HEK293T (cell line): Measurements from ENCODE around the gene SLC17A9.

Experiments used
- ARNT ChIP-seq: fragments of 450-650 bp; IDR thresholded peaks from 2 replicates; pipeline ENCODE4 v1.6.1; 2017; ENCODE audit warnings: mild to moderate bottlenecking
- BHLHE40 ChIP-seq: fragments of 450-650 bp; IDR thresholded peaks from 2 replicates; pipeline ENCODE4 v1.6.1; 2016; ENCODE audit warnings: mild to moderate bottlenecking, moderate library complexity, borderline replicate concordance
- CTBP1 ChIP-seq: fragments of 450-650 bp; IDR thresholded peaks from 2 replicates; pipeline ENCODE4 v1.6.1; 2016; ENCODE audit warnings: borderline replicate concordance
- ELF4 ChIP-seq: fragments of 450-650 bp; IDR thresholded peaks from 2 replicates; pipeline ENCODE4 v1.6.1; 2017; ENCODE audit warnings: antibody characterized with exemption
- FOXA1 ChIP-seq: fragments of 450-650 bp; IDR thresholded peaks from 2 replicates; pipeline ENCODE4 v1.6.1; 2016; ENCODE audit warnings: mild to moderate bottlenecking
- FOXK2 ChIP-seq: fragments of 450-650 bp; IDR thresholded peaks from 2 replicates; pipeline ENCODE4 v1.6.1; 2016; ENCODE audit warnings: mild to moderate bottlenecking
- FOXM1 ChIP-seq: fragments of 450-650 bp; IDR thresholded peaks from 2 replicates; pipeline ENCODE4 v1.6.1; 2017; ENCODE audit warnings: mild to moderate bottlenecking, borderline replicate concordance
- LEF1 ChIP-seq: fragments of 450-650 bp; IDR thresholded peaks from 2 replicates; pipeline ENCODE4 v1.6.1; 2017; ENCODE audit warnings: mild to moderate bottlenecking, borderline replicate concordance
- NFRKB ChIP-seq: fragments of 450-650 bp; IDR thresholded peaks from 2 replicates; pipeline ENCODE4 v1.6.1; 2016; ENCODE audit warnings: mild to moderate bottlenecking, moderate library complexity
- SP1 ChIP-seq: fragments of 450-650 bp; IDR thresholded peaks from 2 replicates; pipeline ENCODE4 v1.6.1; 2017
- SUZ12 ChIP-seq: fragments of 450-650 bp; IDR thresholded peaks from 2 replicates; pipeline ENCODE4 v1.6.1; 2016; ENCODE audit warnings: mild to moderate bottlenecking
- TARDBP ChIP-seq: fragments of 450-650 bp; IDR thresholded peaks from 2 replicates; pipeline ENCODE4 v1.6.1; 2016
- ZNF384 ChIP-seq: fragments of 450-650 bp; IDR thresholded peaks from 2 replicates; pipeline ENCODE4 v1.6.1; 2016
- TF ChIP-seq, protein P1 (sequence below): fragments of 450-650 bp; IDR thresholded peaks from 2 replicates; pipeline ENCODE4 v1.6.1; 2016

DNA sequence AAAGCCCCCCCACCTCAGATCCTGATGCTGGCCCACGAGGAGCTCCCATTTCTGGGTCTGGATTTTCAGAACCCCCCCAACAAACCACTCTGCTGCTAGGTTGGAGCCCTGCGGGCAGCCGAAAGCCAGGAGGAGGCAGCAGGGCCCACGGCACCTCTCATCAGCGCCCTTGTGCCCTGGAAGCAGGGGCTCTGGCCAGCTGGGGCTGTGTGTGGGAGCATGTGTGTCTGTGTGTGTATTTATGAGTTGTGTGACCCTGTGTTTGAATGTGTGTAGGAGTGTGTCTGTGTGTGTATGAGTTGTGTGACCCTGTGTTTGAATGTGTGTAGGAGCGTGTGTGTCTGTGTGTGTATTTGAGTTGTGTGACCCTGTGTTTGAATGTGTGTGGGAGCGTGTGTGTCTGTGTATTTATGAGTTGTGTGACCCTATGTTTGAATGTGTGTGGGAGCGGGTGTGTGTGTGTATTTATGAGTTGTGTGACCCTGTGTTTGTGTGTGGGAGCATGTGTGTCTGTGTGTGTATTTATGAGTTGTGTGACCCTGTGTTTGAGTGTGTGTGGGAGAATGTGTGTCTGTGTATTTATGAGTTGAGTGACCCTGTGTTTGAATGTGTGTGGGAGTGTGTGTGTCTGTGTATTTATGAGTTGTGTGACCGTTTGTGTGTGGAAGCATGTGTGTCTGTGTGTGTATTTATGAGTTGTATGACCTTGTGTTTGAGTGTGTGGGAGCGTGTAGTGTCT is 18.9 kb downstream of the SLC17A9 start:
- TF ChIP-seq SUZ12 (no peak), CTBP1 (no peak), NFRKB (no peak), FOXA1 (no peak), BHLHE40 (no peak), LEF1 (no peak), SP1 (no peak), ZNF384 (no peak), FOXK2 (no peak), ELF4 (no peak), FOXM1 (no peak), TARDBP (no peak), ARNT (no peak)
- TF ChIP-seq, protein P1, sequence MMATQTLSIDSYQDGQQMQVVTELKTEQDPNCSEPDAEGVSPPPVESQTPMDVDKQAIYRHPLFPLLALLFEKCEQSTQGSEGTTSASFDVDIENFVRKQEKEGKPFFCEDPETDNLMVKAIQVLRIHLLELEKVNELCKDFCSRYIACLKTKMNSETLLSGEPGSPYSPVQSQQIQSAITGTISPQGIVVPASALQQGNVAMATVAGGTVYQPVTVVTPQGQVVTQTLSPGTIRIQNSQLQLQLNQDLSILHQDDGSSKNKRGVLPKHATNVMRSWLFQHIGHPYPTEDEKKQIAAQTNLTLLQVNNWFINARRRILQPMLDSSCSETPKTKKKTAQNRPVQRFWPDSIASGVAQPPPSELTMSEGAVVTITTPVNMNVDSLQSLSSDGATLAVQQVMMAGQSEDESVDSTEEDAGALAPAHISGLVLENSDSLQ: no peak
